ENCODE results near the gene TUBA4B.

GRCh38 chr2:219228911-219229304 is 24.1 kb upstream of the TUBA4B start:
- no peak for TF ChIP-seq CTCF (IDR thresholded peaks at IDR 0.05)
- TF ChIP-seq ZFX (IDR thresholded peaks at IDR 0.05; ENCODE audit: borderline replicate concordance): no peak

Data from 22Rv1 (cell line).